ENCODE results near the gene RAMP1.

DNA sequence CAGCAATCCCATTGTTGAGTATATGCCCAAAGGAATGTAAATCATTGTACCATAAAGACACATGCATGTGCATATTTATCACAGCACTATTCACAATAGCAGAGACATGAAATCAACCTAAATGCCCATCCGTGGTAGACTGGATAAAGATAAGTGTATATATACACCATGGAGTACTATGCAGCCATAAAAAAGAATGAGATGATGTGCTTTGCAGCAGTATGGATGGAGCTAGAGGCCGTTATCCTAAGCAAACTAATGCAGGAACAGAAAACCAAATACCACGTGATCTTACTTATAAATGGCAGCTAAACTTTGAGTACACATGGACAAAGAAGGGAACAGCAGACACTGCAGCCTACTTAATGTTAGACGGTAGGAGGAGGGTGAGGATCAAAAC, 18.4 kb upstream of the RAMP1 start:
- TF ChIP-seq, protein P1, sequence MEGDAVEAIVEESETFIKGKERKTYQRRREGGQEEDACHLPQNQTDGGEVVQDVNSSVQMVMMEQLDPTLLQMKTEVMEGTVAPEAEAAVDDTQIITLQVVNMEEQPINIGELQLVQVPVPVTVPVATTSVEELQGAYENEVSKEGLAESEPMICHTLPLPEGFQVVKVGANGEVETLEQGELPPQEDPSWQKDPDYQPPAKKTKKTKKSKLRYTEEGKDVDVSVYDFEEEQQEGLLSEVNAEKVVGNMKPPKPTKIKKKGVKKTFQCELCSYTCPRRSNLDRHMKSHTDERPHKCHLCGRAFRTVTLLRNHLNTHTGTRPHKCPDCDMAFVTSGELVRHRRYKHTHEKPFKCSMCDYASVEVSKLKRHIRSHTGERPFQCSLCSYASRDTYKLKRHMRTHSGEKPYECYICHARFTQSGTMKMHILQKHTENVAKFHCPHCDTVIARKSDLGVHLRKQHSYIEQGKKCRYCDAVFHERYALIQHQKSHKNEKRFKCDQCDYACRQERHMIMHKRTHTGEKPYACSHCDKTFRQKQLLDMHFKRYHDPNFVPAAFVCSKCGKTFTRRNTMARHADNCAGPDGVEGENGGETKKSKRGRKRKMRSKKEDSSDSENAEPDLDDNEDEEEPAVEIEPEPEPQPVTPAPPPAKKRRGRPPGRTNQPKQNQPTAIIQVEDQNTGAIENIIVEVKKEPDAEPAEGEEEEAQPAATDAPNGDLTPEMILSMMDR (IDR thresholded peaks at IDR 0.05; ENCODE audit: insufficient read depth, low read depth, low read length), result no peak
- no peak for TF ChIP-seq EZH2 (IDR thresholded peaks at IDR 0.05; ENCODE audit: insufficient read depth, low read length)
